Activated naive CD8-positive, alpha-beta T cell treated with anti-CD3 and anti-CD28 coated beads, Interleukin-2, amount 10 ng/mL, durations not matched to agents 7 days and 5 days (primary cell): Measurements from ENCODE around the gene PBX4. TPM values are rescaled to one million over a fixed set of nuclear protein-coding genes. Genes with fewer than 3 reads are reported as not detected.

ENCODE experiments used
- ATAC-seq: fragments of 150-1000 bp; cut with Tn5 transposase; one replicate; pipeline ENCODE4 v1.10.0; 2021; ENCODE audit warnings: low read depth, moderate library complexity
- POLR2A ChIA-PET: fragments of 350-600 bp; sonication (Branson Sonifier 250); formaldehyde crosslinking; loops from one replicate; lab custom pipeline; 2021; ENCODE audit warnings: antibody characterized with exemption; lab: Charles Lee
- DNase-seq: peaks from one replicate; pipeline ENCODE4 v3.0.0; 2021
- H3K27ac Mint-ChIP-seq: one replicate; pipeline ENCODE4 v1.8.0; 2022; ENCODE audit warnings: mild to moderate bottlenecking, mixed read lengths
- H3K27me3 Mint-ChIP-seq: one replicate; pipeline ENCODE4 v1.8.0; 2022; ENCODE audit warnings: mild to moderate bottlenecking, moderate library complexity, mixed read lengths
- H3K36me3 Mint-ChIP-seq: one replicate; pipeline ENCODE4 v1.8.0; 2021; ENCODE audit warnings: mild to moderate bottlenecking, mixed read lengths
- H3K4me1 Mint-ChIP-seq: one replicate; pipeline ENCODE4 v1.8.0; 2021; ENCODE audit warnings: mixed read lengths
- H3K4me3 Mint-ChIP-seq: one replicate; pipeline ENCODE4 v1.8.0; 2022; ENCODE audit warnings: mild to moderate bottlenecking, moderate library complexity, mixed read lengths
- H3K9me3 Mint-ChIP-seq: one replicate; pipeline ENCODE4 v1.8.0; 2021; ENCODE audit warnings: mixed read lengths
- total RNA-seq, 2 experiments: library from RNA; stranded (reverse); gene quantifications; one replicate each; pipeline ENCODE4 v1.2.3, GENCODE V29; 2021

PBX4 gene
- total RNA-seq, 2 experiments from 2014 or later, result 41.3 to 46.1 TPM

DNA sequence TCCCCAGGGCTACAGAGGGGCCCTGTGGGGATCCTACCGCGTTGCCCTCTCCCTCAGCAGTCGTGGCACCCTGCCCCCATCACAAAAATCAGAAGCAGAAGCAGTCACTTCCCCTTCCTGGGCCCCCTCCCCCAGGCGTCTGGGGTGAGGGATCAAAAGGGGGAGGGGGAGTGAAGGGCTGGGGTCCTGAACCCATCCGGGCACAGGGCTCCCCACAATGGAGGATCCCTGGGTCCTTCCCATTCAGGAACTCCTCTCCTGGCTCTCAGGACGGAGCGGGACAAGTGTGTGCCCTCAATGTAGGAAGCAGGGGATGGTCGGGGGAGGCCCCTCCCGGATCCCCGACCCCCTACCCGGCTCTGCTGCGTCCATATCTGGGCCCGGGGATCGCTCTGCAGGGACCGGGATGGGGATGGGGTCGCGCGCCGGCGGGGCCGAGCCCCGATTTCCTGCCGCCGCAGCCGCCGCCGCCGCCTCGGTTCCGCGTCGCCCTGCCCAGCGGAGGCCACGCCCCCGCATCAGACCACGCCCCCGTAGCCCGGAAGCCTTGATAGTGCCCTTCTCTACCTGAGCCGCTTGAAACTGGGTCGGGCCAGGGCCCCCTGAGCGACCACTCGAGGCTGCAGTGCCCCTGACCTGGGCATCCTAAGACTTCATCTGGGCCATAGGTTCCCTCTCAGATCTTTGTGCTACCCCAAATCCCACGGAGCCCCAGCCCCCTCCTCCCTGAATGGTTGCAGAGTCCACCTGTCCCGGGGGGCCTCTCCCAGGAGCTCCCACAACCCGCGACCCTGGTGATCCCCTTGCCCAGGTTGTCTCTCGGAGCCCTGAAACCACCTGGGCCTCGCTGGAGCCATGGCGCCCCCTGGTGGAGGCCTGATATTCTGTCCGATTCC lies 24.9 kb upstream of the PBX4 start, which contains the start of gene GMIP:
Gene GMIP (minus strand): TSS at position 500 of the 896 bp plus-strand sequence. CDS start 128 bp downstream, at position 372.
- H3K4me3 Mint-ChIP-seq, result peak within 1 kb of the TSS; percentile 93
- peaks cover 14% of the 10 kb centered on the region for H3K4me1 Mint-ChIP-seq
- DNase-seq (peak; percentile 96), ATAC-seq (peak; percentile 84)
- peaks cover 11% of the 10 kb centered on the region for H3K36me3 Mint-ChIP-seq
- H3K9me3 Mint-ChIP-seq, result no peaks in the 10 kb centered on the region
- H3K27ac Mint-ChIP-seq, result peak within 1 kb of the TSS; percentile 99
- POLR2A ChIA-PET, result interaction anchor here (0.7 to 1.5 kb wide), 12 partner anchors 9 to 112 kb away, joined by 3 to 7 read pairs (median 4); partner anchors contain the start of gene ATP13A1
- no peaks in the 10 kb centered on the region for H3K27me3 Mint-ChIP-seq

- H3K36me3 Mint-ChIP-seq, result peaks cover 13% of the 10 kb centered on the region
- ATAC-seq (peak; percentile 48), DNase-seq (peak; percentile 57)
Observed at GRCh38 chr19:19642506-19643157, 24.1 kb upstream of the PBX4 start.

DNA sequence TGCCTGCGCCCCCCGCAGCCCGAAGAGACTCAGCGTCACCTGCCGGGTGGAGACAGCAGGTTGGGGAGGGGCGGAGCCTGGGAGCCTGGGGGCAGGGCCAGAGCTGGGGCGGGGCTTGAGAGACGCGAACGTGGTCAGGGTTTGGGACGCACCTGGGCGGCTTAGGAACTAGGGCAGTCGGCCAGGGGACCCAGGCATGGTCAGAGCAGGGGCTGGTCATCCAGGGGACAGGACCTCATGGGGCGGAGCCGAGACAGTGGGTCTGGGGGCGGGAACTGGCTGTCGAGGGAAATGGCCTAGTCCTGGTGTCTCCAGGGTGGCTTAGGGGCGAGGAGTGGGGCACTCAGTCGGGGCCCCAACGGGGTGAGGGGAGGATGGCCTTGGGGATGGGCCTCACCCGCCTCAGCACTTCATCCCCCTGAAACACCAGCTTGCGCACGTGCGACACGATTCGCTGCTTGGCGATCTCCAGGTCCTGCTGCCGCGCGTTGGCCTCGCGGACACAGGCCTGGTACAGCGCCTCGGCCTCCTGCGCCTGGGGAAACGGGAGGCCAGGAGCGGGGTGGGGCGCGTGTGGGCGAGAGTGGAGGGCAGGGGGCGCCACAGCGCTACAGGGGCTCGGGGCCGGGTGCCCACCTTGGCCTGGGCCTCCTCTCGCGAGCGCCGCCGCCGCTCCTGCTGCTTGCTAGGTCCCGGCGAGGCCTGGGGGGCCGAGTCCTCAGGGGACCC lies 19.2 kb upstream of the PBX4 start:
- ATAC-seq (no peak), DNase-seq (no peak)
- no peak overlapping the region for H3K4me3 Mint-ChIP-seq
- H3K4me1 Mint-ChIP-seq, result peaks cover 20% of the 10 kb centered on the region
- H3K36me3 Mint-ChIP-seq, result peaks cover 41% of the 10 kb centered on the region
- POLR2A ChIA-PET, result no interaction called here
- H3K27ac Mint-ChIP-seq, result no peak overlapping the region
- H3K9me3 Mint-ChIP-seq, result no peaks in the 10 kb centered on the region
- no peaks in the 10 kb centered on the region for H3K27me3 Mint-ChIP-seq

More at GRCh38 chr19:19642506-19643157, 24.1 kb upstream of the PBX4 start:
- Mint-ChIP-seq H3K27ac (peak overlapping the region; percentile 99), H3K9me3 (no peaks in the 10 kb centered on the region), H3K4me3 (peak overlapping the region; percentile 93), H3K4me1 (peaks cover 14% of the 10 kb centered on the region), H3K27me3 (no peaks in the 10 kb centered on the region)
- POLR2A ChIA-PET, result interaction anchor here (1.0 kb wide), 1 partner anchor 15 kb away, joined by 4 read pairs; no protein-coding TSS in a partner anchor

GRCh38 chr19:19637186-19637522 lies 18.7 kb upstream of the PBX4 start:
- no peak overlapping the region for H3K27ac Mint-ChIP-seq
- peaks cover 17% of the 10 kb centered on the region for H3K4me1 Mint-ChIP-seq
- no peak overlapping the region for H3K4me3 Mint-ChIP-seq
- no peak for ATAC-seq
- H3K9me3 Mint-ChIP-seq, result no peaks in the 10 kb centered on the region
- peaks cover 43% of the 10 kb centered on the region for H3K36me3 Mint-ChIP-seq
- no peak for DNase-seq
- H3K27me3 Mint-ChIP-seq, result no peaks in the 10 kb centered on the region
- POLR2A ChIA-PET, result no interaction called here

- DNase-seq (no peak), ATAC-seq (no peak)
- no peak overlapping the region for H3K4me3 Mint-ChIP-seq
- H3K4me1 Mint-ChIP-seq, result peaks cover 13% of the 10 kb centered on the region
- H3K27ac Mint-ChIP-seq, result no peak overlapping the region
- peaks cover 43% of the 10 kb centered on the region for H3K36me3 Mint-ChIP-seq
- no peaks in the 10 kb centered on the region for H3K9me3 Mint-ChIP-seq
- POLR2A ChIA-PET, result no interaction called here
- no peaks in the 10 kb centered on the region for H3K27me3 Mint-ChIP-seq
Observed at GRCh38 chr19:19636573-19637185, 18.2 kb upstream of the PBX4 start.

DNA sequence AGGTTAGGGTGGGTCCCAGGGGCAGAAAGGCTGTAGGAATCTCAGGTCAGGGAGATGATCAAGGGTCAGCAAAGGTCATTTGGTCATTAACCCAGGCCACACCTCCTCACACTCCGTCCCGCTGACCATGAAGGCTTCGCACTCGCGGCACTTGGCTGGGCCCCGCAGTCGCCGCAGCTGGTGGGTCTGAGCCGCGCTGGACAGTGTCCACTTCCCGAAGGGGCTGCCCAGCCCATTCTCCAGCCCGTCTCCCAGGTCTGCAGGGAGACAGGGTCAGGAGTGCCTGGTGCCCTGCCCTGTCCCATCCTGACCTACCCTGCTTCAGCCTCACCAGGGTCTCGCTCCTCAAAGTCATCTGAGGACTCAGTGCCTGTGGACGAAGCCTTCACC lies 16.8 kb upstream of the PBX4 start:
- ATAC-seq, result no peak
- POLR2A ChIA-PET, result interaction anchor here (0.6 kb wide), 2 partner anchors 14 to 104 kb away, joined by 4 to 6 read pairs; no protein-coding TSS in a partner anchor
- H3K36me3 Mint-ChIP-seq, result peaks cover 43% of the 10 kb centered on the region

DNA sequence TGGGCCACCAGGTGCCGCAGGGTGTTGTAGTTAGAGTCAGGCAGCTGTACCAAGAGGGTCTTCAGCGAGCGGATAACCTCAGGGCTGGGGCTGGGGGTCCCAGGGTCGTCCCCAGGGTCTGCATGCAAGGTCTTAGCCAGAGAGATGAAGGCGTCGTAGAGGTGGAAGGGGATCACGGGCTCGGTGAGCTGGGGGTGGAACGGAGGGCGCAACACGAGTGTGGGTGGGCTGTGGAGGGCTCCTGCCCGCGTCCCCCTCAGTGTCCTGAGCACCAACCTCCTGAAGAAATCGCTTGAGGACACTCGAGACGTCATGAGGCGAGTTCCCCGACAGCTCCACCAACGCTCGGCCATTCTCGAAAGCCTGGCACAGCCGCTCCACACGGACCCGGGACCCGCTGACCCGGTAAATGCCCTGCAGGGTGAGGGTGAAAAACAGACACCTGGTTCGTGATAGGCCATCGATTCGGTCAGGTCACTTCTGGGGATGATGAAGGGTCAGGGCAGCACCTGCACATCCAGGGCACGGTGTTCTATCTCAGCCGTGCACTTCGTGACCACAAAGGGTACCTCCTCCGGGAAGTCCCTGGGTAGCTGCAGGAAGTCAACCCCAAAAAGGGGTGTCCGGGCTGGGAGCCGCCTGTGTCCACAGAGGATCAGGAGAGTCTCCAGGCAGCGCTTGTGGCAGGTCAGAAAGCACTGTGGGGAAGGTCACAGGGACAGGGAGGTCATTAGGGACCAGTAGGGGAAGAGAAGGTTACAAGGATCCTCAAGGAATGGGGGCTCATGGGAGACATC lies 16.2 kb upstream of the PBX4 start:
- Mint-ChIP-seq H3K27me3 (no peaks in the 10 kb centered on the region), H3K4me3 (no peak overlapping the region), H3K27ac (peak overlapping the region; percentile 58), H3K9me3 (no peaks in the 10 kb centered on the region), H3K4me1 (peaks cover 12% of the 10 kb centered on the region), H3K36me3 (peaks cover 39% of the 10 kb centered on the region)
- no peak for DNase-seq
- POLR2A ChIA-PET, result interaction anchor here (0.6 kb wide), 2 partner anchors 13 to 103 kb away, joined by 4 to 6 read pairs; no protein-coding TSS in a partner anchor
- ATAC-seq, result no peak

More for the DNA sequence above, 16.8 kb upstream of the PBX4 start:
- Mint-ChIP-seq H3K4me3 (no peak overlapping the region), H3K9me3 (no peaks in the 10 kb centered on the region), H3K4me1 (peaks cover 13% of the 10 kb centered on the region), H3K27ac (peak overlapping the region; percentile 42), H3K27me3 (no peaks in the 10 kb centered on the region)
- no peak for DNase-seq

DNA sequence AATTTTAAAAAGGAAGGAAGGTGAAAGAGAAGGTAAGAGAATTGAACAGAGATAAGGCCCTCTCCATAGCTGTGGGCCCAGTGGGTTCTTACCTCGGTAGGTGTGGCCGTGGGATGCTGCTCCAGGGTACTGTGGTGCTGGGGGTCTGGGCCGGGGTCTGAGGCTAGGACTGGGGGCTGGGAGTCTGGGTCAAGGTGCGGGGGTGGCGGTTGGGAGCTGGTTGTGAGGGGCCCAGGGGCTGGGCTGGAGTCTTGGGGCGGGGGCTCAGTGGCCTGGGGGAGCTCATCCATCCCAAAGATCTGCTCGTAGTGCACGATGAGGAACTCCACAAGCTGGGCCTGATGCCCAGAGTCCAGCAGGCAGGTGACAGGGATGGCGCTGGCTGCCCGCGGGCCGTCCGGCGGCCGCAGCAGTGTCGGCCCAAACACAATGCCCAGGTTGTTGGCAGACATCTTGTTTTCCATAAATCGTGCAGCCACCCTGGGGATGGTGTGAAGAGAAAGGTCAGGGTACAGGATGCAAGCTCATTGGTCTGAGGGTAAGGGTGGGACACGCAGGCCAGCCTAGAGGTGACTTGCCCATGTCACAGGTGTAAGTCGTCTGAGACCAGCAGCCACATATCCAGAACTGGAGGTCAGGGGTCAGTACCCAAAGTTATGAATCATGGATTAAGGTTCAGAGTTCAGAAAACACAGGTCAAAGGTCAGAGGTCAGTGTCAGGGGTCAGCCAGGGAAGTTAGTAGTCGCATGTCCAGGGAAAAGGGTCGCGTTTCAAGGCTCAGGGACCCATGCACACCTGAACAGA lies 15.4 kb upstream of the PBX4 start:
- Mint-ChIP-seq H3K4me1 (peaks cover 10% of the 10 kb centered on the region), H3K4me3 (no peak overlapping the region), H3K36me3 (peaks cover 40% of the 10 kb centered on the region), H3K9me3 (no peaks in the 10 kb centered on the region), H3K27me3 (no peaks in the 10 kb centered on the region), H3K27ac (no peak overlapping the region)
- DNase-seq, result no peak
- ATAC-seq, result no peak
- POLR2A ChIA-PET, result no interaction called here

- H3K4me3 Mint-ChIP-seq, result no peak overlapping the region
- H3K36me3 Mint-ChIP-seq, result peaks cover 39% of the 10 kb centered on the region
- DNase-seq, result no peak
- H3K9me3 Mint-ChIP-seq, result no peaks in the 10 kb centered on the region
- POLR2A ChIA-PET, result interaction anchor here (0.6 kb wide), 2 partner anchors 17 to 101 kb away, joined by 3 to 5 read pairs; no protein-coding TSS in a partner anchor
- no peak for ATAC-seq
- peaks cover 12% of the 10 kb centered on the region for H3K4me1 Mint-ChIP-seq
- H3K27me3 Mint-ChIP-seq, result no peaks in the 10 kb centered on the region
- H3K27ac Mint-ChIP-seq, result no peak overlapping the region
Observed at GRCh38 chr19:19632661-19633060, 14.2 kb upstream of the PBX4 start.

DNA sequence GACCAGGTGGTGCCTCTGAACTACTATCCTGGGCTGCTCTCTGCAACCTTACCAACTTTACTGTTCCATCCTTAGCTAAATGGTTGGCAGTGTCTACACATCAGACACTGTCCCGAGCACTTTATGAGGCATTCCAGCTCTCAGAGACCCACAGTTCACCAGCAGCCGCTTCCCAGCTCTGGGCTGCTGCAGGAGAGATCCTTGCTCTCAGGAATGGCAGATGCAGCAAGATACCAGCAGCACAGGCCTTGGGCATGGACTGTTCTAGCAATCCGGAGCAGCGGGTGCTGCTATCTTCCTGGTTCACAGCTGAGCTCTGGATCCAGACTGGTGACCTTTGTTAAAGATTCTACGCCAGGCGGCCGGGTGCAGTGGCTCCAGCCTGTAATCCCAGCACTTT lies 12.9 kb upstream of the PBX4 start:
- Mint-ChIP-seq H3K36me3 (peaks cover 41% of the 10 kb centered on the region), H3K27me3 (no peaks in the 10 kb centered on the region), H3K4me1 (peaks cover 24% of the 10 kb centered on the region), H3K27ac (peak overlapping the region; percentile 30), H3K4me3 (no peak overlapping the region), H3K9me3 (no peaks in the 10 kb centered on the region)
- no peak for ATAC-seq
- DNase-seq, result no peak
- POLR2A ChIA-PET, result no interaction called here

GRCh38 chr19:19630426-19630825 lies 11.9 kb upstream of the PBX4 start:
- H3K27me3 Mint-ChIP-seq, result no peaks in the 10 kb centered on the region

More at GRCh38 chr19:19630426-19630825, 11.9 kb upstream of the PBX4 start:
- no peak for ATAC-seq
- POLR2A ChIA-PET, result interaction anchor here (3.6 kb wide), 1 partner anchor 32 kb away, joined by 25 read pairs; no protein-coding TSS in a partner anchor
- Mint-ChIP-seq H3K9me3 (no peaks in the 10 kb centered on the region), H3K4me1 (peaks cover 24% of the 10 kb centered on the region), H3K27ac (no peak overlapping the region), H3K4me3 (no peak overlapping the region), H3K36me3 (peaks cover 39% of the 10 kb centered on the region)
- DNase-seq, result no peak
